Fibroblast of skin of scalp (primary cell): ENCODE results near the gene GTF3C1.
A peak's percentile ranks its signal among the peaks of the same experiment; 100 is the strongest.

Experiments used
- DNase-seq: peaks from one replicate; pipeline ENCODE4 v3.0.0-alpha.2; 2013

GTF3C1 gene

DNA sequence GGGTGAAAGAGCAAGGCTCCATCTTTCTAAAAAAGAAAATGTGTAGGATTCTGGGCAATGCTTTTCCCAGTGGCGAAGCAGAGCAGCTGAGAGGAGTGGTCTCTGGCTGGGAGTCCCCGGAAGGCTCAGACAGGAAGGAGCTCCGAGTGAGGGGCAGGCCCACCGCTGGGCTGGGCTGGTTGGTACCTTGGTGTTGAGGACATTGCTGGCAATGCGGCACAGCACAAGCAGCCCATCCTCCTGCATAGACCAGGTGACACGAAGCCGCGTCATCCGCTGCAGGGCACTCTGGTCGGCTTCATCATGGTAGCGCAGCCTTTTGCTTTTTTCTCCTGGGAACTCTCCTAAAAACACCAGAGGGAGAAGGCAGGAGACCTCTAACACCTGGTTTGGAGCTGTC lies 63.9 kb downstream of the GTF3C1 start:
- no peak for DNase-seq

- no peak for DNase-seq
Observed at GRCh38 chr16:27485126-27485525, 64.6 kb downstream of the GTF3C1 start.

DNA sequence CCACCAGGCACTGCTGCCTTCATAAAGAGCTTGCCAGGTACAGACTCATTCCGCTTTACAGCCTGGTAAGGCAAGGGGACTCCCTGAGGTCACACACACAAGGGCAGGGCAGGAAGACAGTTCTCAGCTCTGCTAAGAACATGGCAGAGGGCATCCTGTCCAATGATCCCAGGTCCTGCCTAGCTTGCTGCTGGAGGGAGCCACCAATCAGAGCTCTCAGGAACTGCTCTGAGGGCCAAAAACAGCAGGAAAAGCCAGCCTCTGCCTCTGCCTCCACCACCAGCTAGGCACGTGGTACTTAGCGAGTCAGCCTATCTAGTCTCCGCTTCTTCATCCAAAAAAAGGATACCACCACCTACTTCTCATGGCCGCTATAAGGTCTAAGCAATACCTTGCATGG lies 66.1 kb downstream of the GTF3C1 start:
- no peak for DNase-seq

- DNase-seq: no peak
Observed at GRCh38 chr16:27483088-27483437, 66.7 kb downstream of the GTF3C1 start.

DNA sequence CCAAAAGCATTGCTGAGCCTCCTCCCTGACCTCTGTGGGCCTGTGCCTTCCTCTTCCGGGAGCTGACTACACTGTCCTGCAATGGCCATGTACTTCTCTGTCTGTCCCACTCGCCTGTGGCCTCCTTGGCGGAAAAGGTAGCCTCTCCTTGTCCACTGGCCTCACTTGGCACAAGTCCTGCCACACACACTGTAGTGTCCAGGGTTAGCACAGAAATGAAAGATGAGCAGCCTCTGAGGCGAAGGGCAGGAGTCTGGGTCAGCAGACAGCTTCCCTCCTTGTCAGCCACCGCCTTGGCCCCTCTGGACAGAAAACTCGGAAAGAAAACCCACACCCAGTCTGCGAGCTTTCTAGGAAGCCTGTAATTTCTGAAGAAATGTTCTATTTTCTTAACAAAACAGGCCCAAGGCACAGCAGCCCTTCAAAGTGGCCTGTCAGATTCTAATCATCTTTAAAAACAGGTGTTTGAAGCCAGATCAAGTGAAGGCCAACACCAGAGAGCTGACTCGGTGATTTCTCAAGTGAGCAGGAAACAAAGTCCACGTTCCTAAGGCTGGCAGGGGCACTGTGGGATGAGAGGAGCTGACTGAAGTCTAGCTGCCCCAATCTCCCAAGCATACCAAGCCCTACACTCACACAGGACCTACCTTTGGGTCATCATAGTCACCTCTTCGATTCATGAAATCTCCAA lies 67.2 kb downstream of the GTF3C1 start:
- no peak for DNase-seq

DNA sequence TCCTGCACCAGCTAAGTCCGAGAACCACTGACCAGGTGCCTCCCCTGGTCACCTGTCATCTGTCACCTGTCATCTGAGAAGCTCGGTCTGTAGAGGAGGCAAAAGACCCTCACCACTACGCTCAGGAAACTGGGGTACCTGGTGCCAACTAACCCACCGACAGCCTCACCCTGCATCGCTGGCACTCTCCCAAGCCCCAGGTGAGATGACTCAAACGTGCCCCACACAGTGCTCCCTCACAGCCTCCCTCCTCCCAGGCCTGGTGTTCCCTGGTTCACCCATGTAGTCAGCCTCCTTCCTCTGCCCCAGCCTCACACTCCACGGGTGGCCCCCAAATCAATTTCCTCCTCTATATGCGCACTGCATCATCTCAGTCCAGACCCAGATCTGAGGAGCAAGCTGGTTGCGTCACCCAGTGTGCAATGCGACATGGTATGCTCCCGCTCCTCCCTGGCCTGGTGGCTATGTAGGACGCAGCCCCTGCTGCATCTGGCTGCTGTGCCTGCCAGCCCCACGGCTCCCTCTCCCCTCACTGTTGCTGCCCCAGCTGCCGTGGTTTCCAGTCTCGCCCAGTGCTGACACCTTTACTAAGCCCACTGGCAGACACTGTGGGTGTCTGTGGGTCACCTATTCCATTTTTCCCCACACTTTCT lies 68.3 kb downstream of the GTF3C1 start:
- no peak for DNase-seq

DNA sequence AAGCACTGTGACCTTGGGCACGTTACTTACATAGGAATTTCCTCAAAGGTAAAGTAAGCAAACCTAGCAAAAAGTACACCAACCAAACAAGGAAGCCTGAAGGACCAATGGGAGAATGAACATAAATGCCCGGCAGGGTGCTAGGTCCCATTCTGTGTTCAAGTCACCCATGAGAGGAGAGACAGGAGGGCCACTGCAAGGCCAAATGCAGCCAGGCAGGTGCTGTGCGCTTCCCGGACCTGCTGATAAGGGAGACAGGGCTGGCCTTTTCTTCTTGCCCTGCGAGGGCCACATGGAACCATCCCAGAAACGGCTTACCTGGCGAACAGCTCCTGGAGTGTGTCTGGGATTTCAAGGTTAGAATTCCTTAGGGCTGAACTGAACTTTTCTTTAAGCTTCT lies 69.0 kb downstream of the GTF3C1 start:
- no peak for DNase-seq

DNA sequence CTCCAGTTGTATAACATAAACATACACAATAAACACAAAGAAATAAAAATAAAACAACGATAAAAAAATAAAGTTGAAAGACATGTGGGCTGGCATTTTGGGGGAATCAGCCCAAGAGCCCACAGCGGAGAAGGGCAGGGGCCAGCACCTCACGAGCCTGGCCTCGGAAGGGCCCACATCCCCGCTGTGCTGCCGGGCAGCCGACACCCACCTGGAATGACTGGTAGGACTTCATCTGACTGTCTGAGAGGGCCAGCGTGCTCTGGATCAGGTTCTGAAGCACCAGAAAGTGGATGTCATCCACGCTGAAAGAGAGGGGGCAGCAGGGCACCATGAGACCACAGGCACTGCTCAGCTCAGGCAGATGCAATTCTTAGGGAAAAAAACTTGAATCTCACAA lies 73.5 kb downstream of the GTF3C1 start:
- no peak for DNase-seq

DNA sequence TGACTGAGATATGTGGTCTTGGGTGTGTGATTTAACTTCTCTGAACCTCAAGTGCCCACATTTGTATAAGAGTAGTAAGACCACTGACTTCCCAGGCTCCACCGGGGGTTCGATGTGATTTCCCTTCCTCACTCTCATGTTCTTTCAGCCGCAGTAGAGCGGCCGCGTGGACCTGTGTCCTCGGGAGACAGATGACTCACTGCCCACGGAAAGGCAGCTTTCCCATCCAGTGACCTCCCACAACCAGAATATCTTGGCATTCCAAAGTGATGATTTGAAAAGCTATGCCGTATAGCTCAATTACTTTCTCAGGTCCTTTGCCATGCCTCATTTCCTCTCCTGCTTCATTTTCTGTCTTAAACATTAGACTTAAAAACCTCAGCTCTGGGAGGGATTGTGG lies 74.2 kb downstream of the GTF3C1 start:
- DNase-seq: peak; percentile 82

GRCh38 chr16:27474921-27475320 lies 74.8 kb downstream of the GTF3C1 start:
- DNase-seq: no peak

- DNase-seq: no peak
Observed at GRCh38 chr16:27474041-27474440, 75.7 kb downstream of the GTF3C1 start.

- DNase-seq: no peak
Observed at GRCh38 chr16:27473101-27473900, 76.4 kb downstream of the GTF3C1 start.

- DNase-seq: no peak
Observed at GRCh38 chr16:27472091-27473020, 77.4 kb downstream of the GTF3C1 start.

DNA sequence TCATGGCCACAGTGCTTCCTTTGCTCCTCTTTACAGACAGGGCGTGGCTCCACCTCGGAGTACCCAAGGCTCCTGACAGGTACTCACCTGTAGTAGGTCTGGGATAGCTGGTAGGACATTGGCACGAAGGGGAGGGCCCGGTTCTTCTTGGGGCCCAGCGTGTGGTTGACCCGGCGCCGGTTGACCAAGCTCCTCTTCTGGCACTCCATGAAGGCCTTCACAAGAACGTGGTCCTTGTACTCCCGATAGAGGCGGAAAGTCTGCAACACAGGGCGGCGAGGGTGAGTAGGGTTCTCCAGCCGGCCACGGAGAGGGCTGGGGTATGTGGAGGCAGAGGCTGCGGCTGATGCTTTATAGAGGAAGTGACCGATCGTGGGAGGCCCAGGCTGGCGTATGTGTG lies 78.1 kb downstream of the GTF3C1 start:
- DNase-seq: no peak

DNA sequence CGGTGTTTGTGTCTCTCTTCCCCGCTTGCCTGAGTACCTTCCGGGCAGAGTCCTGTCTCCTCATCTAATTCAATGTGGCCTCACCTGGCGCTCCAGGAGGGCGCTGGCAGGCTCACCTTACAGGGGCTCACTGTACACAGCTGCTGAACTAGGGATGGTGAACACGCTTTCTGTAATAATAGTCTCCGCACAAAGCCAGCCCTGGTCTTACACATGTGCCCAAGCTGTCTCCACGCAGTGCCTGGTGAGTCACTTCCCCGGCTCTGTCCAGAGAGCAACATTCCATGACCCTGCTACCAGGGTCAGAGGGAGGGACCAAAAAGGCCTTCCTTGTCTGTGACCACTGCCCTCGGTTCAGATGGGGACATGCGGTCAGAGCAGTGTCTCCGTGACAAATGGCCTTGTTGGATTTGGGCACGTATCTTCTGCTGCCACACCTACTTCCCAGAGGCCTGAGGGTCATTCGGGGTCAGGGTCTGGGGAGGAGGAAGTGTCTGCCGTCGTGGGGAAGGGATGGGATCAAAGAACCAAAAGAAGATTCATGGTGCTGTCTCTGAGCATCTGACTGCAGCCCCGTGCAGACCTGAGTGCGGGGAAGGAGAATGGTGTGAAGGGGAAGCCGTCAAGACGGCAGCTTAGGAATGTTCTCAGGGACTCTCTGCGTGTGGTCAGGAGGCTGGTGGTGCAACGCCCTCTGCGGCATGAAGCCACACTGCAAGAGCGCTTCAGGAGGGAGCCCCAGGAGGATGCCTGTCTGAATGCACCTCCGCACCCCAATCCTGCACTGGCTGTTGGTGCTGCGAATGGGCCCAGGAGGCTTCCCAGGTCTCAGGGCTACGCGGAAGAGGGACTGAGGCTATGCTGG lies 78.9 kb downstream of the GTF3C1 start:
- DNase-seq: no peak

DNA sequence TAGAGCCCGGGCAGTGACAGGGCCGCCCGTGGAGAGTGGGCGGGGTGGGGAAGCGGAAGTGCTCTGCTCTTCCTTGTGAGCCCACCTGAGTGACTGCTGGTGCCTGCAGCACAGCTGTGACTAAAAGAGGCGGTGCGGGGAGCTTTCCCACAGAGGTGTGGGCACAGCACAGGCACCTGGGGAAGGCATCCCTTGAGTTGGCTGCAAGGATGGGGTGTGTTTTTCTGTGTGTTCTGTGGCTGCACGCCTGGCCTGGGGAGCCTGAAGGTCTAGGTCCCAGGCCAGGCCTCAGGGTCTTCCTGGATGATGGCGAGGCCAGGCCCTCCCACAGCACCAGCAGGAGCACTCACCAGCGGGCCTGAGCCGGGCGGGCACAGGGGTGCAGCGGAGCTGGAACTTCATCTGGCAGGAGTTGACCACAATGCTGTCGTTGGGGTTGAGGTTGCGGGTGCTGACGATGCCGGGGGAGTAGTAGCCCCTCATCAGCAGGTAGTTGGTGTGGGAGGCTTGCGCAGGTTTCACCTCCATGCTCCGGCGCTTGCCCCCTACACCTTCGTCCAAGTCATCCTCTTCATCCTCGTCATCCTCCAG lies 80.7 kb downstream of the GTF3C1 start:
- no peak for DNase-seq

DNA sequence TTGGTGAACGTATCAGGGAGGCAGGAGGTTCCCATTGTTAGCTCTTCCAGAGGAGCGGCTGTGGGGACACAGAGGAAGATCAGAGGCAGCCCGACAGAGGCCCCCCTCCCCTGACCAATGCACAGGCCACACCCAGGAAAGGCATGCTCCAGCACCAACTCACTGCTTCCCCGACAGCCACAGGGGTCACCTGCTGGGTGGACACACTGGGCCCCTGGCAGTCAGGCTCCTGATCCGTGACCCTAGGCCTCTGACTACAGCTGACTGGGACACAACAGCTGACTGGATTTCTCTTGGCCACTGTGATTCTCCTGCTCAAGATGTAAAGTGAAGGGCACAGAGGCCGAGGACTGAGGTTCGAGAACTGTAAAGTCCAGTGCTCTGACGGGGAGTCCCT lies 84.2 kb downstream of the GTF3C1 start:
- no peak for DNase-seq

DNA sequence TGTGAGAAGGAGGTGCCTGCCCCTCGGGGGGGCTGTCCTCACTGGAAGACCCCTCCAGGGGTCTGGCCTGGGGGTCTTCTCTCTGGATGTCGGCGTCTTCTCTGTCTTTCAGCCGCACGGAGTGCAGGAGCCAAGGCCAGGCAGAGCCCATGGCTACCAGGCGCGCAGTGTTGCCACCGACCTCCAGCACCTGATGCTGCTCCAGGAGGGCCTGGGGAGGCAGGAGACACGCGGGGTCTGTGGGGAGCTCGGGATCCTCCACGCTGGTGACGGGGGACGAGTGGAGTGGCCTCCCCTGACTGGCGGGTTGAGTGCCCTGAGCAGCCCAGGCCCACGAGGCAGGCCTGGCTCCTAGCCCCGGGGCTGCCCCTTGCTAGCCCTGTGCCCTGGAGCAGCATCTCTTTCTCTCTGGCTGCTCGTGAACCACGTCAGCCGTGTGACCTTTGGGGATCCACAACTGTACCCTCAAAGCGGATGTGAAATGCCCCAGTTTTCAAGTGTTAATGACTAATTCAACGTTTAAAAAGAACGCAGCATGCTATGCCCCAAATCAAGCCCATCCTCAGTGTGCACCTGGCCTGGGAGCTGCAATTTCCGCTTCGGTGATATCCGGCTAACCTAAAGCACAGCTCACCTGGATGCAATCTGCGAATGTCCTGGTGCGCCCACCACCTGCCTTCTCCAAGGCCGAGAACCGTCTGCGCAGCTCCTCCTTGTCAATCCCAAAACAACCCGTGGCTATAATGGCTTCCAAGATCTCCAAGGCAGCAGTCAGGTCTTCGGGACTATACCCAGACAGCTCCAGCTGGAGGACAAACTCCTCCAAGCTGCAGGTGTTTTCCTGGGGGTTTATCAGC lies 84.9 kb downstream of the GTF3C1 start:
- no peak for DNase-seq

DNA sequence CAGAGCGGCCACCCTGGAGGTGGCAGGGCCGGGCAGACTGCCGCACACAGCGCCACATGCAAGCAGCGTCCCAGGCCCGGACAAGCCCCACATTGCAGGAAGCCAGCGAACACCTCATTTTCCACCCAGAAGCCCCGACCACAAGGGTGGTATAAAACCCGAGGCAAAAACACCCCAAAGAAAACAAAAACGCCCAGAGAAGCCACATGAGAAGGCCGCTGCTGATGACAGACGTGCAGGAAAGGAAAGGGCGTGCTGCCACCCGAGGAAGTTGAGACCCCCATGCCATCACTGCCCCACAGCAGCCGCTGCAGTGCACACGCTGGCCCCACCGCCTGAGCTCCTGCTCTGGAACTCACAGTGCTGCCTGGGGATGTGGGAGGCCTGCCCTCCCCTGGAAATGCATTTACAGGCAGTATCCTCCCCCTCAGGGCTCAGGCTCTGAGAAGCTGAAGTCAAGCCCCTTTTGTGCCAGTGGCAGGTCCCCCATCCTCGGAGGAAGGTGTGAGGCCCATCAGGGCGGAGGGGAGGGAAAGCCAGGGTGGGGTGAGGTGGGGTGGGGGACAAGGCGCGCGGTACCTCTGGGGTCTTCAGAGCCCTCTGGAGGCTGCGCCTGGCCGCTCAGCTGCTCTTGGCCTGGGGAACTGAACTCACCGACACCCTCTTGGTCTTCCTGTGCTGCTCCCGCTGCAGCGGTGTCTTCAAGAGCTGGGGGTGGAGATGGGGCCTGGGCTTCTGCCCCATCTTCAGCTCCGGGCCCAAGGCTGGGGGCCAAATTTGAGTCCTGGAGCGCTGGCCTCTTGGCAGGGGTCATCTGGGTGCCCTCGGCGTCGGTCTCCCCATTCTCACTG lies 85.7 kb downstream of the GTF3C1 start:
- DNase-seq: no peak
